Panc1 (cell line): ENCODE results near the gene CCNI. TPM values are rescaled to one million over a fixed set of nuclear protein-coding genes. Genes with fewer than 3 reads are reported as not detected.

Source experiments
- ATAC-seq: fragments of 200-7000 bp; cut with Tn5 transposase; 2 replicates; pipeline ENCODE4 v1.9.1; 2020; ENCODE audit warnings: mild to moderate bottlenecking, moderate library complexity
- BruUV-seq: library from RNA; stranded (reverse); fragments of 400-500 nt; replicated peaks from 2 replicates; lab custom pipeline; 2021; lab: Mats Ljungman, UMichigan
- CTCF ChIA-PET: fragments of 300-600 bp; sonication (Branson Sonifier 250); formaldehyde crosslinking; loops from one replicate; lab custom pipeline; 2022; ENCODE audit warnings: antibody characterized with exemption; lab: Charles Lee
- POLR2A ChIA-PET: fragments of 300-600 bp; sonication (Branson Sonifier 250); formaldehyde crosslinking; loops from one replicate; lab custom pipeline; 2022; ENCODE audit warnings: antibody characterized with exemption; lab: Charles Lee
- DNase-seq: peaks from one replicate; pipeline ENCODE4 v3.0.0-alpha.2; 2010; ENCODE audit warnings: low read depth, low spot score
- H3K27ac ChIP-seq: 2 replicates; pipeline ENCODE4 v1.5.1; 2011; ENCODE audit warnings: mild to moderate bottlenecking, low read length, inconsistent platforms
- H3K27me3 ChIP-seq: fragments of 200-500 bp; sonication (Bioruptor generic); 2 replicates; pipeline ENCODE4 v1.6.0; 2014; ENCODE audit warnings: low read length, inconsistent platforms; ENCODE audit not compliant: control insufficient read depth, insufficient read depth
- H3K36me3 ChIP-seq: fragments of 200-500 bp; sonication (Bioruptor generic); 2 replicates; pipeline ENCODE4 v1.5.1; 2014; ENCODE audit warnings: inconsistent platforms, mild to moderate bottlenecking, low read length, moderate library complexity; ENCODE audit not compliant: control insufficient read depth, insufficient read depth
- H3K4me1 ChIP-seq: 2 replicates; pipeline ENCODE4 v1.5.1; 2011; ENCODE audit warnings: inconsistent platforms, mild to moderate bottlenecking, low read length, moderate library complexity; ENCODE audit not compliant: control insufficient read depth, insufficient read depth
- H3K4me3 ChIP-seq, 2 experiments: 2 replicates each; pipeline ENCODE4 v1.5.1; 2011 to 2012; ENCODE audit warnings: low read depth in 2 of 2, low read length in 2 of 2, mild to moderate bottlenecking in 2 of 2, inconsistent platforms in 1 of 2, moderate library complexity in 1 of 2
- H3K9me3 ChIP-seq: fragments of 200-500 bp; sonication (Bioruptor generic); 2 replicates; pipeline ENCODE4 v1.5.1; 2014; ENCODE audit warnings: low read depth, mild to moderate bottlenecking, inconsistent platforms, low read length, moderate library complexity; ENCODE audit not compliant: control insufficient read depth, insufficient read depth
- POLR2AphosphoS5 ChIP-seq: IDR thresholded peaks from 2 replicates; pipeline ENCODE4 v1.6.1; 2012; ENCODE audit warnings: mild to moderate bottlenecking, low read depth, low read length, moderate library complexity
- SIN3A ChIP-seq: IDR thresholded peaks from 2 replicates; pipeline ENCODE4 v1.6.1; 2012; ENCODE audit warnings: low read depth, mild to moderate bottlenecking, low read length, moderate library complexity, borderline replicate concordance; ENCODE audit not compliant: insufficient read depth
- TCF7L2 ChIP-seq: IDR thresholded peaks from 2 replicates; pipeline ENCODE4 v1.6.1; 2011; ENCODE audit warnings: mild to moderate bottlenecking, low read depth, low read length, inconsistent platforms
- in situ Hi-C: cut with HindIII; loops from 2 replicates; pipeline ENCODE4 v1.10.0; 2016; ENCODE audit warnings: low sequenced_read_pairs, low pct_unique_long_range_greater_than_20kb
- intact Hi-C: fragments of 100-400 bp; cut with micrococcal nuclease; formaldehyde crosslinking; loops from one replicate; pipeline ENCODE4 v1.10.0; 2022; ENCODE audit not compliant: unreplicated experiment
- total RNA-seq: library from RNA; stranded (reverse); gene quantifications from one replicate; pipeline ENCODE4 v1.2.1, GENCODE V29; 2021; ENCODE audit not compliant: unreplicated experiment
- TF ChIP-seq, protein P1 (sequence below), 2 experiments: IDR thresholded peaks; 2 replicates each; pipeline ENCODE4 v1.6.1; 2011 to 2012; ENCODE audit warnings: low read depth in 2 of 2, control low read depth in 1 of 2, low read length in 1 of 2, mild to moderate bottlenecking in 1 of 2, moderate library complexity in 1 of 2; ENCODE audit not compliant: insufficient read depth in 1 of 2
- TF ChIP-seq, protein P2 (sequence below): fragments of 450-650 bp; IDR thresholded peaks from 2 replicates; pipeline ENCODE4 v1.5.1; 2017; ENCODE audit warnings: mild to moderate bottlenecking

The CCNI gene
- total RNA-seq, 1 experiment from 2014 or later: 125 TPM

DNA sequence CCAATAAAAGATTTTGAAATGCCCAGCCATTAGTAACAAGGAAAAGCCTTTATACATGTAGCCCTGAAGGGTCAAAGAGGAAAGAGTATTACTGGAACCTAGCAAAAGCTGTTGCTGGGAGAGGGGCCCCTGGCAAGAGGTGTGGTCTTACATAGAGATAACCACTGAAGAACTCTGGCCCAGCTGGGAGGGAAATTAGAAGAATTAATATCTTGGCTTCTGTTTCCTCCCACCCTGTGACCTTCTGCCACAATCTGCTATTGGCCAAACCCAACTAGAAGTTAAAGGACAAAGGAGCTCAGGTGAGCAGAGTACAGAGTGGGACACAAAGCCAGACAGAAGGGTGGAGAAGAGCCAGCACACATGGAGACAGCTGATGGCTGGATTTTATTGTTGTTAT, 41.9 kb upstream of the CCNI start:
- intact Hi-C loops: no loop called here
- POLR2A ChIA-PET: no interaction called here
- no peak overlapping the region for H3K27ac ChIP-seq
- TF ChIP-seq, protein P1, sequence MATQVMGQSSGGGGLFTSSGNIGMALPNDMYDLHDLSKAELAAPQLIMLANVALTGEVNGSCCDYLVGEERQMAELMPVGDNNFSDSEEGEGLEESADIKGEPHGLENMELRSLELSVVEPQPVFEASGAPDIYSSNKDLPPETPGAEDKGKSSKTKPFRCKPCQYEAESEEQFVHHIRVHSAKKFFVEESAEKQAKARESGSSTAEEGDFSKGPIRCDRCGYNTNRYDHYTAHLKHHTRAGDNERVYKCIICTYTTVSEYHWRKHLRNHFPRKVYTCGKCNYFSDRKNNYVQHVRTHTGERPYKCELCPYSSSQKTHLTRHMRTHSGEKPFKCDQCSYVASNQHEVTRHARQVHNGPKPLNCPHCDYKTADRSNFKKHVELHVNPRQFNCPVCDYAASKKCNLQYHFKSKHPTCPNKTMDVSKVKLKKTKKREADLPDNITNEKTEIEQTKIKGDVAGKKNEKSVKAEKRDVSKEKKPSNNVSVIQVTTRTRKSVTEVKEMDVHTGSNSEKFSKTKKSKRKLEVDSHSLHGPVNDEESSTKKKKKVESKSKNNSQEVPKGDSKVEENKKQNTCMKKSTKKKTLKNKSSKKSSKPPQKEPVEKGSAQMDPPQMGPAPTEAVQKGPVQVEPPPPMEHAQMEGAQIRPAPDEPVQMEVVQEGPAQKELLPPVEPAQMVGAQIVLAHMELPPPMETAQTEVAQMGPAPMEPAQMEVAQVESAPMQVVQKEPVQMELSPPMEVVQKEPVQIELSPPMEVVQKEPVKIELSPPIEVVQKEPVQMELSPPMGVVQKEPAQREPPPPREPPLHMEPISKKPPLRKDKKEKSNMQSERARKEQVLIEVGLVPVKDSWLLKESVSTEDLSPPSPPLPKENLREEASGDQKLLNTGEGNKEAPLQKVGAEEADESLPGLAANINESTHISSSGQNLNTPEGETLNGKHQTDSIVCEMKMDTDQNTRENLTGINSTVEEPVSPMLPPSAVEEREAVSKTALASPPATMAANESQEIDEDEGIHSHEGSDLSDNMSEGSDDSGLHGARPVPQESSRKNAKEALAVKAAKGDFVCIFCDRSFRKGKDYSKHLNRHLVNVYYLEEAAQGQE (IDR thresholded peaks at IDR 0.05; ENCODE audit: insufficient read depth in 1 of 2, low read depth in 2 of 2, low read length in 1 of 2): no peak
- TF ChIP-seq TCF7L2: no peak
- TF ChIP-seq, protein P2, sequence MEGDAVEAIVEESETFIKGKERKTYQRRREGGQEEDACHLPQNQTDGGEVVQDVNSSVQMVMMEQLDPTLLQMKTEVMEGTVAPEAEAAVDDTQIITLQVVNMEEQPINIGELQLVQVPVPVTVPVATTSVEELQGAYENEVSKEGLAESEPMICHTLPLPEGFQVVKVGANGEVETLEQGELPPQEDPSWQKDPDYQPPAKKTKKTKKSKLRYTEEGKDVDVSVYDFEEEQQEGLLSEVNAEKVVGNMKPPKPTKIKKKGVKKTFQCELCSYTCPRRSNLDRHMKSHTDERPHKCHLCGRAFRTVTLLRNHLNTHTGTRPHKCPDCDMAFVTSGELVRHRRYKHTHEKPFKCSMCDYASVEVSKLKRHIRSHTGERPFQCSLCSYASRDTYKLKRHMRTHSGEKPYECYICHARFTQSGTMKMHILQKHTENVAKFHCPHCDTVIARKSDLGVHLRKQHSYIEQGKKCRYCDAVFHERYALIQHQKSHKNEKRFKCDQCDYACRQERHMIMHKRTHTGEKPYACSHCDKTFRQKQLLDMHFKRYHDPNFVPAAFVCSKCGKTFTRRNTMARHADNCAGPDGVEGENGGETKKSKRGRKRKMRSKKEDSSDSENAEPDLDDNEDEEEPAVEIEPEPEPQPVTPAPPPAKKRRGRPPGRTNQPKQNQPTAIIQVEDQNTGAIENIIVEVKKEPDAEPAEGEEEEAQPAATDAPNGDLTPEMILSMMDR: no peak
- no peak for TF ChIP-seq SIN3A
- no peak for TF ChIP-seq POLR2AphosphoS5
- in situ Hi-C loops: no loop called here
- no peaks in the 10 kb centered on the region for H3K27me3 ChIP-seq
- BruUV-seq: no TSS peak
- ATAC-seq: no peak
- no peaks in the 10 kb centered on the region for H3K36me3 ChIP-seq
- no peak overlapping the region for H3K4me3 ChIP-seq
- DNase-seq: no peak
- H3K4me1 ChIP-seq: no peaks in the 10 kb centered on the region
- CTCF ChIA-PET: no interaction called here
- no peaks in the 10 kb centered on the region for H3K9me3 ChIP-seq

DNA sequence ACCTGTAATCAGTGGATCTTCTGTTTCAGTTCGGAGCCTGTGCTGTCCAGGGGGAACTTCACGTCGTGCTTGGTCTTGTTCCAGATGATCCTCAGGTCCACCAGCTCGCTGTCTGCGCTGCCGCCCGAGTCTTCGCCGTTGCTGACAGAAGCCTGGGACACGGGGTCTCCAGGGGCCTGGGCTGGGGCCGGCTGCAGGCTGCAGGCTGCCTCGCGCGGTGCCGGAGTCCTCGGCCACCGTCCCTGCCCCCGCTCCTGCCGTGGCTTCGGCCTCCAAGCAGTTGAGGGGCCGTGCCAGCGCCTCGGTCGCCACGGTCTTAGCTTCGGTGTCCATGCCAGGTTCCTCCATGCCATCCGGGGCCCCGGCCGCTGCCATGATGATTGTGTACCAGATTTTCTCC, 37.3 kb upstream of the CCNI start:
- no peak for TF ChIP-seq TCF7L2
- TF ChIP-seq, protein P2: no peak
- no peak for TF ChIP-seq POLR2AphosphoS5
- TF ChIP-seq, protein P1 (IDR thresholded peaks at IDR 0.05; ENCODE audit: insufficient read depth in 1 of 2, low read depth in 2 of 2, low read length in 1 of 2): no peak
- no peak for TF ChIP-seq SIN3A
- no peak for ATAC-seq
- Histone ChIP-seq H3K36me3 (no peaks in the 10 kb centered on the region), H3K9me3 (no peaks in the 10 kb centered on the region), H3K27ac (no peak overlapping the region), H3K4me1 (no peaks in the 10 kb centered on the region), H3K27me3 (no peaks in the 10 kb centered on the region), H3K4me3 (no peak overlapping the region)
- in situ Hi-C loops (no loop called here), intact Hi-C loops (no loop called here)
- no TSS peak for BruUV-seq
- DNase-seq: no peak
- ChIA-PET CTCF (no interaction called here), POLR2A (no interaction called here)
